ENCODE data around the gene MACO1. TPM values are rescaled to one million over a fixed set of nuclear protein-coding genes. Genes with fewer than 3 reads are reported as not detected.
"Not testable (repeated sequence)": the region's sequence is repeated elsewhere in the genome, so short reads cannot be mapped to it uniquely, and the experiment has no call there.

Gene MACO1
- total RNA-seq, 8 experiments from 2014 or later: 13.2 to 57.1 (median 41.8) TPM

DNA sequence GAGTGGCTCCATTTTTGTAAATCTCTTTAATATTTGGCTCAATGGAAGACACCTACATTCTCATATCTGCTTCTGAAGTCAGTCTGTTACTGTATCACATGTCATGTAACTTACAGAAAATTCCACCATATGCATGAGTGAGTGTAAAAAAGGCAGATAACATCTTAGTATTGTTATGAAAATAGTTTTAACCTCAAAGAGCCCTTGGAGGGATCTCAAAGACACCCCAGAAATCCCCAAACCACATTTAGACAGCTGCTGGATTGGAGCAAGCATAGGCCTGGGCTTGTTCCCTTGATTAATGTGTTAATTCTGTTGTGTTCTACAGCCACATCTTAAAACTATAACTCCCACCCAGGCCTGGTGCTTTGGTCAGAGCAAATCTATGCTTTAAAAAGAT, 16.9 kb downstream of the MACO1 start:
- in situ Hi-C loops (cut with MboI; ENCODE audit: low pct_unique_long_range_greater_than_20kb in 2 of 9, low sequenced_read_pairs in 9 of 9, unreplicated experiment in 9 of 9): no loop called here
- H3K4me3 ChIP-seq: no peak overlapping the region
- H3K4me1 ChIP-seq (replicated peaks in 1 of 2): peaks cover 15 to 24% of the 10 kb centered on the region in 2 donors
- peak in 1 of 8 experiments; percentile 32 for ATAC-seq (replicated peaks in 6 of 8)
- H3K27ac ChIP-seq: no peak overlapping the region

GRCh38 chr1:25450891-25451290, 20.2 kb downstream of the MACO1 start:
- Histone ChIP-seq H3K4me3 (no peak overlapping the region), H3K27ac (no peak overlapping the region), H3K4me1 (replicated peaks in 1 of 2) (peaks cover 7 to 10% of the 10 kb centered on the region in 2 donors)
- in situ Hi-C loops (cut with MboI; ENCODE audit: low pct_unique_long_range_greater_than_20kb in 2 of 9, low sequenced_read_pairs in 9 of 9, unreplicated experiment in 9 of 9): no loop called here
- peak in 1 of 8 experiments; percentile 41 for ATAC-seq (replicated peaks in 6 of 8)
- WGBS, 10 experiments: 48 to 100% (median 92%) methylated on average over 1 to 2 of the region's 2 CpGs

DNA sequence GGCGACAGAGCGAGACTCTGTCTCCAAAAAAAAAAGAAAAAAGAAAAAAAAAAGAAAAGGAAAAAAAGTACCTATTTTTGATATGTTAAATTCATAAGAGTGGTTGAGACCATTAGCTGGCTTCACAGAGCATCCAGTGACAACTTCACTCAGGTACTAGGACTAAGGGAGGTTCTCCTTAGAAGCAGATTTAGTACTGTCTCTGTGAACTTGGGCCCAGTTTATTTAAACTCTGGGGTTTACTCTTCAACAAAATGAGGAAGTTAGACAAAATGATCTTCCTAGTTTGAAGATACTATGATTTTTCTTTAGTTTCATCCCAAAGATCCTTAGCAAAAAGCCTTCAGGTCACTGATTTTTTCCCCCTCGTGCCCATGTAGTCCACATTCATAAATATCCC, 21.2 kb downstream of the MACO1 start:
- Histone ChIP-seq H3K4me3 (no peak overlapping the region), H3K4me1 (replicated peaks in 1 of 2) (peaks cover 0 to 3% of the 10 kb centered on the region in 2 donors), H3K27ac (no peak overlapping the region)
- in situ Hi-C loops (cut with MboI; ENCODE audit: low pct_unique_long_range_greater_than_20kb in 2 of 9, low sequenced_read_pairs in 9 of 9, unreplicated experiment in 9 of 9): no loop called here
- no peak for ATAC-seq (replicated peaks in 6 of 8)
- WGBS, 10 experiments: 81 to 100% (median 92%) methylated on average over 1 to 3 of the region's 3 CpGs; no CpG with 5 or more reads in 1 of the 10 experiments

DNA sequence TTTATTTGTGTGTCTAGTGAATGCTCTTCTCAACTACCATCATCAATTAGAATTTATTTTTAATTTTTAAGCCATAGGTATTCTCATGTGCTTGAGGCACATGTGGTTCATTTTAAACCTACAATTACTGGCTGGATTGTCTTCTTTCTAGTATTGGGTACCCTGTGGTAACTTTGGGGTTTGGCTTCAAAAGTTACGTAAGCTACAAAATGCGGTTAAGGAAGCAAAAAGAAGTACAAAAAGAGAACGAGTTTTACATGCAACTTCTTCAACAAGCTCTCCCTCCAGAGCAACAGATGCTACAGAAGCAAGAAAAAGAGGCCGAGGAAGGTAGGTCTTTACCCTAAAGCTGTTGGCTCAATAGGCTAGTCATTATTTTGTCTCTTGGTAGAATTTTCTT, 25.8 kb downstream of the MACO1 start:
- H3K4me3 ChIP-seq: no peak overlapping the region
- H3K27ac ChIP-seq: no peak overlapping the region
- in situ Hi-C loops (cut with MboI; ENCODE audit: low pct_unique_long_range_greater_than_20kb in 2 of 9, low sequenced_read_pairs in 9 of 9, unreplicated experiment in 9 of 9): no loop called here
- no peak for ATAC-seq (replicated peaks in 6 of 8)
- WGBS, 10 experiments: 69 to 100% (median 90%) methylated on average over 1 to 4 of the region's 4 CpGs
- H3K4me1 ChIP-seq (replicated peaks in 1 of 2): no peaks in the 10 kb centered on the region

DNA sequence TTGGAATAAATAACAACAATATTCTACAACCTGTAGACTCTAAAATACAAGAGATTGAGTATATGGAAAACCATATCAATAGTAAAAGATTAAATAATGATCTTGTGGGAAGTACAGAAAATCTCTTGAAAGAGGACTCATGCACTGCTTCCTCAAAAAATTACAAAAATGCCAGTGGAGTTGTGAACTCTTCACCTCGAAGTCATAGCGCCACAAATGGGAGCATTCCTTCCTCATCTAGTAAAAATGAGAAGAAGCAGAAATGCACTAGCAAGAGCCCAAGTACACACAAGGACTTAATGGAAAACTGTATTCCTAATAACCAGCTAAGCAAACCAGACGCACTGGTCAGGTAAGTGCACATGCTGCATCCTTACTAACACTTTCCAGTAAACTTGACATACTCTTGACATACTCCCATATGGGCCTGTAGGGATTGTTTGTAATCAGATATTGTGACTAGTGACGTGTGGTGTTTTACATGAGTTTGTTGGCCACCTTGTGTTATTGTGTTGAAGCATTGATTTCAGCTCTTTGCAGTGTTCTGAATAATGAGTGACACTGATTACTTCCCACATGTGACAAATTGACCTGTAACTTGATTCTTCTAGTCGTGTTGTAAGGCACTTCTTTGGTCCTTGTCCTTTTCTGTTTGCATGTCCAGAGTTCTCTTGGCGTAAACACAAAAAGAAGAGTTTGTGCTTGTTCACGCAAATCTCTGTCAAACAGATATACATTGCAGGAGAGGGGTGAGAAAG, 28.0 kb downstream of the MACO1 start:
- in situ Hi-C loops (cut with MboI; ENCODE audit: low pct_unique_long_range_greater_than_20kb in 2 of 9, low sequenced_read_pairs in 9 of 9, unreplicated experiment in 9 of 9): no loop called here
- Histone ChIP-seq H3K4me3 (no peak overlapping the region), H3K27ac (no peak overlapping the region), H3K4me1 (replicated peaks in 1 of 2) (no peaks in the 10 kb centered on the region)
- no peak for ATAC-seq (replicated peaks in 6 of 8)
- WGBS, 10 experiments: 69 to 92% (median 84%) methylated on average over 4 to 7 of the region's 7 CpGs

GRCh38 chr1:25460020-25460419, 29.3 kb downstream of the MACO1 start:
- H3K4me3 ChIP-seq: no peak overlapping the region
- H3K27ac ChIP-seq: no peak overlapping the region
- WGBS, 10 experiments: 71 to 100% (median 87%) methylated on average over 1 to 3 of the region's 3 CpGs
- no peak for ATAC-seq (replicated peaks in 6 of 8)
- in situ Hi-C loops (cut with MboI; ENCODE audit: low pct_unique_long_range_greater_than_20kb in 2 of 9, low sequenced_read_pairs in 9 of 9, unreplicated experiment in 9 of 9): no loop called here
- no peaks in the 10 kb centered on the region for H3K4me1 ChIP-seq (replicated peaks in 1 of 2)

GRCh38 chr1:25460816-25461215, 30.1 kb downstream of the MACO1 start:
- H3K27ac ChIP-seq; H3K4me3 ChIP-seq; ATAC-seq (replicated peaks in 6 of 8); in situ Hi-C loops (cut with MboI; ENCODE audit: low pct_unique_long_range_greater_than_20kb in 2 of 9, low sequenced_read_pairs in 9 of 9, unreplicated experiment in 9 of 9); H3K4me1 ChIP-seq (replicated peaks in 1 of 2): not testable (repeated sequence)
- WGBS, 10 experiments: 45 to 100% (median 100%) methylated on average over 1 to 2 of the region's 4 CpGs; no CpG with 5 or more reads in 5 of the 10 experiments

DNA sequence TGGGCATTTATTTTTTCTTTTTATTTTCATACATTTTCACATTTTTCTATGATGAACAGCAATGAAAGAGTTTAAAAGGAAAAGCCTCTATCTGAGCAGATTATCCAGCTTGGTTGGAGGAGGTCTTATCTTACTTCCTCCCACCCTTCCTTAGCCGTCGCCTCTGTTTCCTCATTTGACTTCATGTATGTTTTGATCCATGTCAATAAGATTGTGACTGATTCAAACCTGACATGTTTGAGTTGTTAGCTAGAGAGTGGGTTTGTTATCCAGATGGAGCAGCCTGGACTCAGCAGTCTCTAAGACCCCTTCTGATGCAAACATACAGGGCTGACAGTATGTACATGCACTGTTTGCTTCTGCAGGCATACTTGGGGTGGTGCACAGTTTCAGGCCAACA, 31.2 kb downstream of the MACO1 start:
- in situ Hi-C loops (cut with MboI; ENCODE audit: low pct_unique_long_range_greater_than_20kb in 2 of 9, low sequenced_read_pairs in 9 of 9, unreplicated experiment in 9 of 9): no loop called here
- 90 to 100% (median 97%) methylated on average over 2 of the region's 2 CpGs; no CpG with 5 or more reads in 1 of the 10 experiments for WGBS, 10 experiments
- ATAC-seq (replicated peaks in 6 of 8): peak in 1 of 8 experiments; percentile 19
- Histone ChIP-seq H3K27ac (no peak overlapping the region), H3K4me3 (no peak overlapping the region), H3K4me1 (replicated peaks in 1 of 2) (no peaks in the 10 kb centered on the region)

- in situ Hi-C loops (cut with MboI; ENCODE audit: low pct_unique_long_range_greater_than_20kb in 2 of 9, low sequenced_read_pairs in 9 of 9, unreplicated experiment in 9 of 9): no loop called here
- Histone ChIP-seq H3K4me3 (no peak overlapping the region), H3K4me1 (replicated peaks in 1 of 2) (no peaks in the 10 kb centered on the region), H3K27ac (no peak overlapping the region)
- WGBS, 10 experiments: 46 to 100% (median 83%) methylated on average over 1 to 5 of the region's 5 CpGs
- ATAC-seq (replicated peaks in 6 of 8): peak in 3 of 8 experiments; percentile 22 to 80 (median 29)
These were observed 32.0 kb downstream of the MACO1 start for GRCh38 chr1:25462732-25463131.

DNA sequence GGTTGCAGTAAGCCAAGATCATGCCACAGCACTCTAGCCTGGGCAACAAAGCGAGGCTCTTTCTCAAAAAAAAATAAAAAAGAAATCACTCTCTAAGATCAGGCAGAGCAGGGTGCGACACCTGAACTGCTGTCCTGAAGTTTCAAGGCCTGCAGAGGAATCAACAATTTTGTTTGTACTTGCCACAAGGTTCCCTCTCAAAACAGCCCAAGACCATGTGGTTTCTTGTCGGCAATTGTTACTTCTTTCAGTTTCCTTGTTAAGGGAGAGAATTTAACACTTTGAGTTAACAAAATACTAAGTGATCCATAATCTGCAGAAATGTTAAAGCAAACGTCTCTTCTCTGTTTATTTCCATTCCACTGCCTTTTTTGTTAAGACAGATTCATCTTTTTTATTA, 36.5 kb downstream of the MACO1 start:
- no peak for ATAC-seq (replicated peaks in 6 of 8)
- Histone ChIP-seq H3K4me3 (no peak overlapping the region), H3K27ac (no peak overlapping the region), H3K4me1 (replicated peaks in 1 of 2) (no peaks in the 10 kb centered on the region)
- 62 to 91% (median 79%) methylated on average over 1 to 4 of the region's 4 CpGs for WGBS, 10 experiments
- in situ Hi-C loops (cut with MboI; ENCODE audit: low pct_unique_long_range_greater_than_20kb in 2 of 9, low sequenced_read_pairs in 9 of 9, unreplicated experiment in 9 of 9): no loop called here

DNA sequence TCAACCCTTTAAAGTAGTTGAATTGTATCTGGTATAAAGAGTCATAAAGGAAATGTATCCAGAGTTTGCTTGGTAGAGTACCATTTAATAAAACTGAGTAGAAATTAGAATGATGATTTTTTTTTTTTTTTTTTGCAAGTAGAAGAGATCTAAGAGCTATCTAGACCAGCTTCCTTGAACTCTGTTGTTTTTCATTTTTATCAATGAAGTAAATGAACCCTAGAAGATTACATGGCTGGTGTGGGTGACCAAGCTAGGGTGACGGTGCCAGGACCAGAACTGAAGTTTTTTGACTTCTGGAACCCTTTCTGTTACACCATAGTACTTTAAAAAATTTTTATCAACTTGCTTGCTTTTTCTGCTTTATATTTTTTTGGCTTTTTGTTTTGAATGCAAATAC, 36.9 kb downstream of the MACO1 start:
- in situ Hi-C loops (cut with MboI; ENCODE audit: low pct_unique_long_range_greater_than_20kb in 2 of 9, low sequenced_read_pairs in 9 of 9, unreplicated experiment in 9 of 9): no loop called here
- ATAC-seq (replicated peaks in 6 of 8): no peak
- no peak overlapping the region for H3K27ac ChIP-seq
- H3K4me1 ChIP-seq (replicated peaks in 1 of 2): no peaks in the 10 kb centered on the region
- no peak overlapping the region for H3K4me3 ChIP-seq
- 75 to 100% (median 100%) methylated on average over 1 of the region's 1 CpG; no CpG with 5 or more reads in 1 of the 10 experiments for WGBS, 10 experiments

DNA sequence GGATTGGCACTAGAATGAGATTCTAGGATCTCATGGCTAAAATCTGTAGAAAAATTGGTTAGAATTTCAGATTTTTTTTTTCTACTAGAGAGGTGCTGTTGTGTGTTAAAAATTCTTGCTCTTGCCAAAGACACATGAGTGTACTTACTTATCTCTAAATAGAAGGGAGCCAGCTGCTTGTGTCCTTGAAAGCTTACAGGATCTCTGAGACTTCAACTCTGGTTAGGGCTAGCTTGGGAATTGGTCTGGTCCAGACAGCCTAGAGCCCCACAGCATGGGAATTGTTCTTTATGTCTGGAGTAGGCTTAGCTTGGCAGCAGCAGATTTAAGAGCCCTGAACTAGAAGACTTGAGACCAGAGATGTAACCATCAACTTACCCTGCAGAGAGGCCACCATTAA, 37.3 kb downstream of the MACO1 start:
- Histone ChIP-seq H3K4me3 (no peak overlapping the region), H3K27ac (no peak overlapping the region), H3K4me1 (replicated peaks in 1 of 2) (no peaks in the 10 kb centered on the region)
- in situ Hi-C loops (cut with MboI; ENCODE audit: low pct_unique_long_range_greater_than_20kb in 2 of 9, low sequenced_read_pairs in 9 of 9, unreplicated experiment in 9 of 9): no loop called here
- no peak for ATAC-seq (replicated peaks in 6 of 8)

- in situ Hi-C loops (cut with MboI; ENCODE audit: low pct_unique_long_range_greater_than_20kb in 2 of 9, low sequenced_read_pairs in 9 of 9, unreplicated experiment in 9 of 9): no loop called here
- Histone ChIP-seq H3K27ac (no peak overlapping the region), H3K4me3 (no peak overlapping the region), H3K4me1 (replicated peaks in 1 of 2) (no peaks in the 10 kb centered on the region)
- no peak for ATAC-seq (replicated peaks in 6 of 8)
- 30 to 100% (median 84%) methylated on average over 1 to 2 of the region's 2 CpGs for WGBS, 10 experiments
These were observed 38.5 kb downstream of the MACO1 start for GRCh38 chr1:25469177-25469576.

GRCh38 chr1:25472471-25472870, 41.8 kb downstream of the MACO1 start:
- Histone ChIP-seq H3K4me1 (replicated peaks in 1 of 2) (peaks cover 7 to 11% of the 10 kb centered on the region in 2 donors), H3K27ac (no peak overlapping the region), H3K4me3 (no peak overlapping the region)
- ATAC-seq (replicated peaks in 6 of 8): no peak
- 70 to 100% (median 99%) methylated on average over 1 to 4 of the region's 4 CpGs; no CpG with 5 or more reads in 2 of the 10 experiments for WGBS, 10 experiments
- in situ Hi-C loops (cut with MboI; ENCODE audit: low pct_unique_long_range_greater_than_20kb in 2 of 9, low sequenced_read_pairs in 9 of 9, unreplicated experiment in 9 of 9): no loop called here
